Right renal pelvis (tissue), 4 donors: ENCODE measurements around the gene EPB42. TPM values are rescaled to one million over a fixed set of nuclear protein-coding genes. Genes with fewer than 3 reads are reported as not detected.

Source experiments
- DNase-seq, 4 donors: peaks; one replicate each; pipeline ENCODE4 v3.0.0-alpha.2; 2013; ENCODE audit warnings: low read depth in 4 of 4, low spot score in 3 of 4, missing footprints in 1 of 4
- polyA plus RNA-seq, 4 donors: library from polyadenylated mRNA; unstranded; fragments of 120-200 nt; gene quantifications; one replicate each; pipeline ENCODE4 v1.2.1, GENCODE V29; 2013; ENCODE audit not compliant: insufficient read length in 4 of 4

The EPB42 gene
- 1 to 10 TPM; 1.2 to 1.6 (median 1.3) TPM for polyA plus RNA-seq

DNA sequence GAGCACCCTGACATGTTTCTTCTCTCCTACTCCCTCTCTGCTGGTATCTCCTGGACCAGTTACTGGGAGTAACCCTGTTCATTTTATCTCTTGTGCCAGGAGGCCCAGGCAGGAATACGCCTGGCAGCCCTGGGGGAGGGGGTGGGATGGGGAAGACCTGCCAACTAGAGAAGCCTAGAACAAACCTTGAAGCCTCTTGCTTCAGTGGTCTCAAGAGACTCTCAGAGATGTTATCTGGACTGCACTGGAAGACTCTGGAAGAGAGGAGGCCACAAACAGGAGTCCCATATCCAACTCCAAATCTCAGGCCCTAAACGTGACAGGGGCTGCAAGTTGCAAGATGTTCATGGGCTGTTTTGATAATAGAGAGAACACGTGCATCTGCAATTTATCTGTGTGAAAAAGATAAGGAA is at the start of gene EPB42:
Gene EPB42, minus strand, starts transcription at position 28 of the 413 bp plus-strand sequence. CDS start 193 bp downstream, outside the sequence.
- no peak for DNase-seq

DNA sequence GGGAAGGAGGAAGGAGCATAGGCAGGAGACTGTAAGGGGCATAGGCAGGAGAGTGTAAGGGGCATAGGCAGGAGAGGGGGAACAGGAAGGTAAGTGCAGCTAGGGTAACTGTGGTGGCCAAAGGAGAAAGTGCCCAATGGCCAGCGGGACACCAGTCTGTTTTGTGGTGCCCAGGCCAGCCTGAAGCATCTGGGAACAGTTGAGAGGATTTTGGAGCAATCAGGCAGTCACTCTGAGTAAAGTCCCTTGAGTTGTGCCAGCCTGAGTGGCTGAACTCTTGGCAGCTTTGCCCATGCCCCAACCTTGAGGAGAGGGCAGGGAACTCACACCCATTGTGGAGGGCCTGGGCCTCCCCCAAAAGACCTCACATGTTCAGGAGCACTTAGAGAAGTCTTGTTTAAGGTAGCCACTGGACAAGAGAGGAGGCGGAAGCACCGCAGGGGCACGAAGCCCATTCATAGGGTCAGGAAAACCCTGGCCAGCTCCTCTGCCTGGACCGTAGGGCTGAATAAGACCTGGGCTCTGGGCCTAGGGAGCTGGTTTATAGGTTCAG is 49.4 kb upstream of the EPB42 start:
- DNase-seq = no peak

DNA sequence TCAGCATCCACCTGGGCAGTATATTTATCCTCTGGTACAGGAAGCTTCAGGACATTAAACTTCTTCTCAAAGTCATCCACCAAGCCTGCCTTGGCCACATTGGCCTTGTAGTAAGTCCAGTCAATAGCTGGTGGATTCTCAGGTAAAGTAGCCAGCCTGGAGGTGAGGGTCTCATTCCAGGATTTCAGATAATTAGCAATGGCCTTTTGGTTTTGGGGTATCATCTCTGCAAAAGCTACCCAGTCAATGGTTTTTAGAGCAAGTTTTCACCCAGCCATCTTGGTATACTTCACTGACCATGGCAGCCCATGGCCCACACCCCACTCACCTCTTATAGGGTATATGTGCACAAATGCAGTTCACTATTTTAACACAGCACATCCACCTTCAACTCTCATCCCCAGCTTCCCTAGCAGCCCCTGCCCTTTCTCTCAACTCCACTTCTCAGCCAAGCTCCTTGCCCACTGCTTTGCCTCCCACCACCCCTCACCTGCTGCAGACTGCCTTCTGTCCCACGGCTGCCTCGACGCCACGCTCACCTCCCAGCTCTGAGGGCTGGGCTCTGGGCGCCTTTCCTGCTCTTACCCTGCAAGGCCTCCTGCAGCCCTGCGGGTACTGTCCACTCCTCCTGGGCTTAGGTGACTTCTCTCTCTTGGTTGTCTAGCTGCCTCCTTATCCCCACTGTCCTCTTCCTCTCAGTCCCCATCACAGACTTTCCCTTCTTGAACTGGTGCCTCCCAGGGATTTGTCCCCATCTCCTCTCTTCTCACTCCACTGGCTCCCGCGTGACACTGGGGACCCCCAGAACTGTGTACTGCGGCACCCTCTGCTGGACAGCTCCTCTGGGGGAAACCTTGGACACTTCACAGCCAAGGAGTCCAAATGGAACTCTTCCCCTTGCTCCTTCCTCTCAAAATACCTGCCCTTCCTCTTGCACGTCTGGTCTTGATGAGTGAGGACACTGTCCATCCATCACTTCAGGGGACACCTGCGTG is 47.6 kb upstream of the EPB42 start:
- DNase-seq = no peak

DNA sequence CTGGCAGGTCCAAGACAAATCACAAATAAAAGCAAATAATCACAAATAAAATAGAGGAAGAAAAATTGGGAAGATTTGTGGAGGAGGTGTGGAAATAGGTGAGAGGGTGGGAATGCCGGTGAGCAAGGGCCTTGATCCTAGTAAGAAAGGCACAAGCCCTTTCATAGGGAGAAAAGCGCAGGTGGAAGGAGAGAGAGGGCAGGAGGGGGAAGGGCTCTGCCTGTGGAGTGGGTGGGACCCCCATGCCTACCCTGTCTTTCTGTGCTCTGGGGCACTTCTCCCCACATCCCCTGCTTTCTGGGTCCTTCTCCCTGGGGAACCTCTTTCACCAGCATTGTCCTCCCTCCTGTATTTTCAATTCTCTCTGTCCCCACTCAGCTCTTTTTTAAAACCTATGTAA is 46.6 kb upstream of the EPB42 start:
- DNase-seq = no peak

DNA sequence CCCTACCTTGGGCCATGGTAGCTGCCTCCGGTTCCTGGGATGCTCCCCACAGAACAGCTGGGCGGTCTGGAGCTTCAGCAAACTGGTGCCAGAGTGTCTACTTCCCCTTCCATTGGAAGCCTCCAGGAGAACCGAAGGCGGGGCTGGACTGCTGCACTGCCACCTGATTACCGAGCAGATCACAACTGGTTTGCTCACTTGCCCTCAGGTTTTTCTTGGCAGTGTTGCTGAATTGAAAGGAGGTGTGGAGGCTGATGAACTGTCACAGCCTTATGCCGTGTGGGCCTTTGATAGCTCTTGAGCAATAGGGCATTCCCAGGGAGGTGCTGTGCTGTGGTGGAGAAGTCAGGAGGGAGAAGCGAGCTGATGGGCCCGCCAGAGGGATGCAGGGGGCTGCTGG is 46.0 kb upstream of the EPB42 start, which contains the start of gene TGM5:
Gene TGM5, minus strand, starts transcription at position 95 of the 400 bp plus-strand sequence. Its CDS starts 79 bp downstream, at position 16.
- DNase-seq = no peak

DNA sequence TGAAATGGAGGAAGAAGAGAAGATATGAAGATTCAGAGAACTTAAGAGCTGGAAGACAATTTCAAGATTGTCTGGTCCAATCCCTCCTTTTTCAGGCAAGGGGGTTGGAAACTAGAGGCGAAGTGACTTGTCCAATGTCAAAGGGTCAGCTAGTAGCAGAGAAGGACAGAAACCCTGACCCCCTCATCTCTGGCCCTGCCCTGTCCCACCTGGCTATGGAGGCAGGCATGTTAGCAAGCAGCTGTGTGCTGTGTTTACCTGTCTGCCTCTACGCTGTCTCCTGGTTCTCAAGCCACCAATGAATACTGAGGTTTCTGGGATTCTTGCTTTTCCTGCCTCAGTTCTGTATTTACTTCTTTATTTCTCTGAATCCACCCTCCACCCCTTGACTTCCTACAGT is 45.6 kb upstream of the EPB42 start:
- DNase-seq = no peak

DNA sequence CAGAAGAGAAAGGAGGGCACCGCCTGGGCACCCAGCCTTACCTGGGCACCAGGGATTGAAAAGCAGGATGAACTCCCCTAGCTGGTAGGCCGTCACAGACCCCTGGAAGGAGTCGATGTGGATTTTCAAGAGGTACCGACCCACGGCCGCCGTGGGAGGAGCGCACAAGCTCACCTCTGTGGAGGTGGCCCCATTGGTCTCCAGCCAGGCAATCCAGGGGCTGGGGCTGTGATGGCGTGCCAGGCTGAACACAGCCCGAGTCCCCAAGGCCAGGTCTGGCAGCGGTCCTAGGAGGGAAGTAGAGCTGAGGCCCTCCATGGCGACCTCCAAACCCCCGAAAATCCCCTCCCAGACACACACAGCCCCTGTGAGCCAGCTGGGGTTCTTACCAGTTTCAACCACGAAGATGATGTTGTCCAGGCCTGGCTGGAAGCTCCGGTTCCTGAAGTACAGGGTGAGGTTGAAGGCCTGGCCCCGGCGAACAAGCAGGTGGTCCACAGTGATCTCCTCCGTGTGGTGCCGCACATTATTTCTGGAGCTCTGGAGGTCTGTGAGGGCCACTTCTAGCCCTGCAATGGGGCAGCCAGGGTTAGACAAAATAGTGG is 39.3 kb upstream of the EPB42 start:
- no peak for DNase-seq

DNA sequence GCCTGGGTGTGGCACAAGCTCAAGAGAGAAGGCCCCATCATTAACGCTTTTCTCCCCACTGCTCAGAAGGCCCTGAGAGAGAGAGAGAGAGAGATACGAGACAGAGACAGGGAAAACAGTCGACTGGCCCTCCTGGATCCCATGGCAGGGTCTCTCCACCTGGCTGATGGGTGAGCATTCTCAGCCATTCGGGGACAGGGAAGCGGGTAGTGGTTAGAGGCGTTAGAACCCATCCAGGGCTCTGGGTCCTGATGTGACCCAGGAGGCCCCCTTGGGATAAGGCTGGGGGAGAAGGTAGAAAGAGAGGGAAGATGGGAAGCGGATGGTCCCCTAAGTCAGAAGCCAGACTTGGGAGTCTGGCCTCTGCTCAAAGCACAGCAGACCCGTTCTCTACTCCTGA is 38.0 kb upstream of the EPB42 start:
- DNase-seq = no peak

DNA sequence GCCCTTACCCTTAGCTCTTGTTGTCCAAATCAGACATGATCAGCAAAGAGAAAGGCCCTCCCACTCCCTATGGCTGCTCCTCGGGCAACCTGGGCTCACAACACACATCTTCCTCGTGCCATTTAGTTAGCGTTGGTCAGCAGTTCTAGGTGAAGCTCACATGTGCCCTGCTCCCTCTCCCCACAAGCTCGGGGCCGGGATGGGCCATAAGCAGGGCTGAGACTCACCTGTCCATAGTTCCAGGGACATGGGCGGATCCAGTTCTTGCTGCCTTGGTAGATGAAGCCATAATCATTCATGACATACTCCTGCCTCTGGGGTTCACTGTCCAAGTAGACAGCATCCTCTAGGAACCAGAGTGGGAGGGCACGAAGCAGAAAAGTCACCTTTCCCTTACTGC is 35.5 kb upstream of the EPB42 start:
- DNase-seq = no peak

DNA sequence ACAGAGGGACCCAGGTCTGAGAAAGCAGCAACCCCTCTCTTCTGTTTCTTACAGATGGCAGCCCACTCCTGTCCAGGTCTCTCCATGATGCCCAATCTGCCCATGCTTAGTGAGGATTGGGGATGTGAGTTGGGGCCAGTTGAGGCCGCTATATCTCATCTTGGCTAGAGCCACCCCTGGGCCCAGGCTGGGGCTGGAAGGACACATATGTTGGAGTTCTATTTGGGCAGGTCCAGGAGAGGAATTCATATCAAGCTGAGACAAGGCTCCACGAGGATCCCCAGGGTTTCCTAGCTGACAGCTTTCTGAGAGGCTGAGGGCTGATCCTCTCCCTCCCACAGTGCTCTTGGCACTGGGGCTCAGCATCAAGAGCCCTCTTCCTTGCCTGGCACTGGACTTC is 34.6 kb upstream of the EPB42 start:
- DNase-seq = no peak

DNA sequence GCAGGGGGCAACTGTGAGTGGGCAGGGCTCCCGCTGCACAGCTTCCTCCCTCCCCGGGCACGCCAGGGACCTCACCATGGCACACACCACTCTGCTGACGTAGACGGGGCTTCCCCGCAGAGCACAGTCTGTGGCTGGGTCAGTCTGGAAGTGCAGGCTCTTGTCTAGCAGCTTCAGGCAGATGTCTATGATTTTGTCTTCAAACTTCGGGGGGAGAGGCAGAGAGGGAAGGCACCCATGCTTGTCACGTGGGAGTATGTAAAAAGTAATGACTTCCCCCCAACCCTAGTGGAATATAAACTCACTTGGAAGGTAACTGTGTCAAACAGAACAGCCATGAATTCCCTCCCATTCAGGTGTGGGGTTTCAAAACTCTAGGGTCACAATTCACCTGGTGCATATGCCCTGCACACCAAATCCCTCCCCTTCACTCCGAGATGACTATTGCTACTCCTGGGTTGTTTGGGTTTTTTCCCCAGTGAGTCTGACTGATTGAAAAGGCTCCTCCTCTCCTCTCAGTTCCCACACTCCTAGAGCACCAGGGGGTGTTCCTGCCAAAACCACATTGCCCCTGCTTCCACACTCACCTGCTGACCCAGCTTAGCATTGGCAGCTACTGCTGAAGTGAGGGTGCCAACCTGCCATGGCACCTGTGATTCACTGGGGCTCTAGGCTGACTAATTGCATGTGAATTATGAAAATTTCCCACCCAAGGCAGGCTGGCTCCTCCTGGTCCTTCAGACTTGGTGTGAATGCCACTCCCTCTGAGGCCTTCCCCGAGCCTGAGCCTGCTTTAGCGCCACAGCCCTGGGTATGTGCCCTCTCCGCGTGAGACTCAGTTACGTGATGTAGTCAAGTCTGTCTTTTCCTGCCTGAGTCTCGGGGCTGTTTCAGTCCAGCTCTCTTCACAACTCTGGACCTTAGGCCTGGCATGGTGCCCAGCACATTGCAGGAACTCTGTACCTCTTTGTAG is 32.9 kb upstream of the EPB42 start:
- DNase-seq = no peak

DNA sequence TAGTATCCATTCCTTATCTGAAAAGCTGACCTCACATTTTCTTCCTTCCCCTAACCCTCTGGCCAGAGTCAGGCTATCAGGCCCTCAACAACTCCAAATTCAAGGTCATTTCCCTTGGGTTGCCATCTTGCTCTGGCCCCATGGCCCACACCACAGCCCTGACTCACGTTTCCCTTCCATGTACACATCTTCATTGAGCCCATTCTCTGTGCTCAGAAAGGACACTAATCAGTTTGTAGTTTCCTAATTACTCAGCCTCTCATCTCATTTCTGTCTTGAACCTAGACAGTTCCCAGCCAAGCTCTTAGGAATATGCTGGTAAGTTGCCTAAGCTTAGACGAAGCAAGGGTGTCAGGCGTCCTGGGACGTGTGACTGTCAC is 31.0 kb upstream of the EPB42 start:
- no peak for DNase-seq

DNA sequence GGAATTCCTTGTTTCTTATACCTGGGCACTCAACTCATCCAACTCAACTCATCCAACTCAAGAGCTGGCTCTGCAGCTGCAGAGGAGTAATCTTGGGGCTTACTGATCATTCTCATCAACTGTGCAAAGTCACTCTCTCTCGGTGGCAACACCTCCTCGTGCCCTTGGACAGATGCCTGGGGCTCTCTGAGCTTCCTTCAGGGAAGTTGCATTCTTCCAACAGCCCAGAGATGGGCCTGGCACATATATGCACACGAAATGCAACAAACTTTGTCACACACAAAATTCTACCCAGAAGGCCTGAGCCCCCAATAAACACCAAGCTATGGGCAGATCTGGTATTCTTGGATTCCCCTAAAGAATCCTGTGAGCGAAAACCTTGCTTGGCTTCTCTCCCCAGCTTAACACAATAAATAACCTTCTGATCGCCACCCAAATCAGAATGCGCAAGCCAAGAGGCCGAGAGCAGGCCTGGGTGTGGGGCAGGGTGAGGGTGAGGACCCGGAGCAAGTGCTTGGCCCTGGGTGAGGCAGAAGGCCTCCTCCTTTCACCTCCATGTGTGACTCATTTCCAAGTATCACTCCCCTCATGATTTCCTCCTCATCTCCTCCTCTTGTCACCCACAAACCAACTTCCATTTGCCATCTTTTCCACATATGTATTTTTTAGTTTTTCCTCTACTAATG is 30.5 kb upstream of the EPB42 start:
- DNase-seq = no peak

DNA sequence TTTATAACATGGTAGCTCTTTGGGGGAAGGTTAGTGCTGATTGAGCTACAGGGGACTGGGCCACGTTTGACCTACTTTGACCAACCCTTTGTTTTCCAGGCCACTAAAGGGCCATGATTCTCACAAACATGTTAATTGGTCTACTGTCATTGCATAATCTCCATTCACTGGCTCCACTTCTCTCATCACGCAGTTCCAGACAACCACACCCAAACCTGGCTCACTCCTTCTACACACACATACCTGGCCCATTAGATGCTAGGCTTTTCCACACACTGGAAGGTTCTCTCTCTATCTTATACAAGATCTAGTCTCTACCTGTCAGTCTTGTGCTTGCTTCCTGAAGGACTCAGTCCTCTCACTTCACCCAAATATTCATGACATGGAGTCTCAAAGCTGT is 30.0 kb upstream of the EPB42 start:
- no peak for DNase-seq

DNA sequence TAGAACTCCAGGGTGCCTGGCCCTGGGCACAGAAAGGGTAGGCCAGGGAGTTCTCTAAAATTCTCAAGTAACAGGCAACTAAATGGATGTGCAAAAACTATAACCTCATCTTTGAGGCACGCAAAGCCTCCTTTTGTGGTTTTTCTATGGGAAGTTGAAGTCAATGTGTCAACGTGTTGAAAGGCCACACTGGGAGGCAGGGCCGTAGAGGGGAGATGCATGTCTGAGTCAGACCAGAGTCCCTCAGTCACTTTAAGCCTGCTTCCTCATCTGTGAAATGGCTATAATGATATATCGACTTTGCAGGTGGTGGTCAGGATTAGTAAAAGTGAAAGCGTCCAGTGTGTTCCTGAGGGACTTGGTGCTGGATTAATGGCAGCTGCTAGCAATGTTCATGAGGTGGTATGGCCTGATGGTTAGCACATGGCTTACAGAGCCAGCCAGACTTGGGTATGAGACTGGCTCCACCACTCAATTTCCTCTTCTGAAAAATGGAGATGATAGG is 28.9 kb upstream of the EPB42 start:
- no peak for DNase-seq

DNA sequence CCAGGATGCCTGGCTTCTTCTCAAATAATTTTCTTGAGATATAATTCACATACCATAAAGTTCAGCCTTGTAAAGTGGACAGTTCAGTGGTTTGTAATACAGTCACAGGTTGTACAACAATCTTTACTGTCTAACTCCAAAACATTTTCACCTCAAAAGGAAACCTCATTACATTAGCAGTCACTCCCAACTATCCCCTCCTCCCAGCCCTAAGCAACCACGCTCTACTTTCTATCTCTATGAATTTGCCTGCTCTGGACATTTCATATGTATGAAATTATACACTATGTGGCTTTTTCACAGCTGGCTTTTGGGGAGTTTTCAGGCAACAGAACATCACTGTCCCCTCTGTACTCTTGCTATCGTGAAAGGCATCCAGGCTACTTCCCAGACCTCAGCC is 28.4 kb upstream of the EPB42 start:
- no peak for DNase-seq

DNA sequence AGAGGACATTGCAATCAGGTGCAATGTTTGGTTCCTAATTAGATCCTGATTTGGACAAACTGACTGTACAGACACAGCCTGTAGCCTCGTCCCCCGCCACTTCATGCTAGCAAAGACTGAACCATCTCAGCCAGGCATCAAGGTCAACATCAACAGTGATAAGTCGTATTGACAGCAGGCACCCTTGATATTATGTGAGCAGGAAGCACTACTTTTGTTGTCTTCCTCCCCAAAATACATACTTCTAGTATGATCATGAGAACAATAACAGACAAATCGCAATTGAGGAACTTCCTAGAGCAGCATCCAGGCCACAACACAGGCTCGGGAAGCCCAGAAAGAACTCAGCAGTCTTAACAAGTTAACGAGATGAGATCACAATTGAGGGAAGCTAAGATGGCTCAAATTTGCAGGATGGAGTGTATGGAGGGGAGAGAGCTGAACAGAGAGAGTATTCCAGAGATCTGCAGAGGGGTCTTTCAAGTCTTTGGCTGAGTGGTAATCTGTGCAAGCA is 25.5 kb upstream of the EPB42 start:
- DNase-seq = no peak

DNA sequence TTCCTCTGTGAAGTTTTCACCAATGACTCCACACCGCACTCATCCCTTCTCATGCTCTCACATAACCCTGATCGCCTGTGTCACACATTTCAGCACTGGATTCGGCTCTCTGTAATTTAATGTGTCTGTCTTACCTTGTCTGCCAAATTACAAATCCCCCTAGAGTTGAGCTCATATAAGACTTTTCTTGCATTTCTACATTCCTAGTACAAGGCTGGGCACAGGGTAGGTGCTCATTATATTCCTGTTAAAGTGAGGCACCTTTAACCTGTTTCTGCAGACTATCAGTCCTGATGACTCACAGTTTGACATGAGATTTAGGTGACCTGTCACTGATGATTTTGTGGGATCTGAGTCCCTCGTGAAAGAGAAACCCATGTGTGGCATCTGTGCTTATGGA is 23.3 kb upstream of the EPB42 start:
- DNase-seq = no peak

DNA sequence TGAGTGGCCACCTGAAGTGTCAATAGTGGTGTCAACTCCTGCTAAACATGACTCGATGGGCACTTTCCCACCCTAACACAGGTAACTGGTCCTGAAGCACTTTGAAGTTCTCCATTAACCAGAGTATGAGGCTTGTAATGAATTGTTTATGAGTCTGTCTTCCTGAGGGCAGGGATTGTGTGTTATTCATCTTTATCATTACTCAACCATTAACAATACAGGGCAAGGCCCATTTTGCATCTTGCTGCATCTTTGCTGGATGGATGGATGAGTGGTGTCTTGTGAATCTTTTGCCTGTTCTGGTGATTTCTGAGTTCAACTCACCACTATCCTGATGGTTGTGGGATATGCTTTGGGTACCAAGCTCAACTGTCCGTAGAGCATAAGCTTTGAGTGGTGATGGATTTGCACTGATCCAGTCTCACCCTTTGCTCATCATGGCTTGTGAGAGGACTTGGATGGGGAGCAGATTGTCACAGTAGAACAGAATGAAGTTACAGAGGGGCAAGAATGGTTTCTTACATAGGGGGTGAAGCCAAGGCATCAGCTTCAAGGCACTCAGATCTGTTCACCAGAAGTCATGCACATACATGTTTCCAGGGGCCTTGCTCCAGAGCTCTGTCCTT is 22.3 kb upstream of the EPB42 start:
- no peak for DNase-seq
